HEK293 (cell line): Measurements from ENCODE around the gene PRPF6.

Source experiments
- CTCF ChIA-PET: fragments of 350-600 bp; formaldehyde crosslinking; extraction: SDS; loops from one replicate; lab custom pipeline; 2021; ENCODE audit warnings: antibody characterized with exemption; lab: Yijun Ruan, JAX
- POLR2A ChIA-PET: fragments of 300-600 bp; formaldehyde crosslinking; extraction: SDS; loops from one replicate; lab custom pipeline; 2020; ENCODE audit warnings: antibody characterized with exemption, inconsistent platforms; lab: Yijun Ruan, JAX
- H3K27ac ChIP-seq: fragments of 200-500 bp; sonication (Bioruptor generic); 2 replicates; pipeline ENCODE4 v1.5.1; 2014; ENCODE audit warnings: low read depth, low read length, control low read depth, inconsistent platforms; ENCODE audit errors: extremely low read depth
- H3K36me3 ChIP-seq, 2 experiments: fragments of 200-500 bp in 1 of 2; sonication (Bioruptor generic) in 1 of 2; 1 replicate in 1 of 2; 2 replicates in 1 of 2; pipeline ENCODE4 v1.5.1; 2014 to 2017; ENCODE audit warnings: inconsistent platforms in 2 of 2, low read length in 2 of 2; ENCODE audit not compliant: control insufficient read depth in 2 of 2, insufficient read depth in 1 of 2
- H3K4me1 ChIP-seq: fragments of 200-500 bp; sonication (Bioruptor generic); 2 replicates; pipeline ENCODE4 v1.5.1; 2014; ENCODE audit warnings: mild to moderate bottlenecking, low read length, inconsistent platforms; ENCODE audit not compliant: control insufficient read depth, insufficient read depth
- H3K4me3 ChIP-seq: 2 replicates; pipeline ENCODE4 v1.5.1; 2011; ENCODE audit warnings: low read depth, mild to moderate bottlenecking, control low read depth, low read length, moderate library complexity
- H3K9me3 ChIP-seq: fragments of 200-500 bp; sonication (Bioruptor generic); 2 replicates; pipeline ENCODE4 v1.5.1; 2014; ENCODE audit warnings: low read depth, low read length, inconsistent platforms; ENCODE audit not compliant: control insufficient read depth, insufficient read depth
- BCL11A ChIP-seq: fragments of 450-650 bp; formaldehyde crosslinking; IDR thresholded peaks from 2 replicates; pipeline ENCODE4 v1.5.1; 2016; ENCODE audit warnings: low read depth, missing biosample characterization, missing genetic modification characterization
- FEZF1 ChIP-seq: fragments of 450-650 bp; formaldehyde crosslinking; IDR thresholded peaks from 2 replicates; pipeline ENCODE4 v1.5.1; 2016; ENCODE audit warnings: missing biosample characterization, missing genetic modification characterization
- GLIS1 ChIP-seq: fragments of 450-650 bp; formaldehyde crosslinking; IDR thresholded peaks from 2 replicates; pipeline ENCODE4 v1.5.1; 2016; ENCODE audit warnings: missing biosample characterization, missing genetic modification characterization
- HOXA7 ChIP-seq: sonication (generic); formaldehyde crosslinking; IDR thresholded peaks from 2 replicates; pipeline ENCODE4 v1.8.1; 2022; ENCODE audit warnings: missing genetic modification reagents, borderline replicate concordance
- KLF16 ChIP-seq: fragments of 450-650 bp; formaldehyde crosslinking; IDR thresholded peaks from 2 replicates; pipeline ENCODE4 v1.5.1; 2017; ENCODE audit warnings: missing biosample characterization, missing genetic modification characterization
- MYNN ChIP-seq: fragments of 450-650 bp; formaldehyde crosslinking; IDR thresholded peaks from 2 replicates; pipeline ENCODE4 v1.5.1; 2016; ENCODE audit warnings: missing biosample characterization, missing genetic modification characterization, borderline replicate concordance
- TRIM28 ChIP-seq: IDR thresholded peaks from 2 replicates; pipeline ENCODE4 v1.6.1; 2011; ENCODE audit warnings: low read length, control low read depth, borderline replicate concordance
- ZBTB8A ChIP-seq: fragments of 450-650 bp; formaldehyde crosslinking; IDR thresholded peaks from 2 replicates; pipeline ENCODE4 v1.5.1; 2016; ENCODE audit warnings: missing biosample characterization, missing genetic modification characterization
- ZIC2 ChIP-seq: fragments of 450-650 bp; formaldehyde crosslinking; IDR thresholded peaks from 2 replicates; pipeline ENCODE4 v1.5.1; 2016; ENCODE audit warnings: missing biosample characterization, missing genetic modification characterization
- ZNF114 ChIP-seq: fragments of 450-650 bp; formaldehyde crosslinking; IDR thresholded peaks from 2 replicates; pipeline ENCODE4 v1.5.0; 2017; ENCODE audit warnings: missing biosample characterization, missing genetic modification characterization
- ZNF155 ChIP-seq: fragments of 450-650 bp; formaldehyde crosslinking; IDR thresholded peaks from 2 replicates; pipeline ENCODE4 v1.5.1; 2016; ENCODE audit warnings: missing biosample characterization, missing genetic modification characterization
- ZNF184 ChIP-seq: fragments of 450-650 bp; IDR thresholded peaks from 2 replicates; pipeline ENCODE4 v1.5.1; 2018; ENCODE audit warnings: missing biosample characterization, mild to moderate bottlenecking, missing genetic modification characterization
- ZNF473 ChIP-seq: fragments of 450-650 bp; formaldehyde crosslinking; IDR thresholded peaks from 2 replicates; pipeline ENCODE4 v1.5.1; 2017; ENCODE audit warnings: missing biosample characterization, missing genetic modification characterization
- ZNF530 ChIP-seq: fragments of 450-650 bp; formaldehyde crosslinking; IDR thresholded peaks from 2 replicates; pipeline ENCODE4 v1.5.1; 2016; ENCODE audit warnings: low read depth, missing biosample characterization, missing genetic modification characterization
- ZNF610 ChIP-seq: fragments of 450-650 bp; formaldehyde crosslinking; IDR thresholded peaks from 2 replicates; pipeline ENCODE4 v1.5.1; 2016; ENCODE audit warnings: missing biosample characterization, missing genetic modification characterization, borderline replicate concordance
- ZNF658 ChIP-seq: fragments of 450-650 bp; formaldehyde crosslinking; IDR thresholded peaks from 2 replicates; pipeline ENCODE4; 2016; ENCODE audit warnings: missing biosample characterization, missing genetic modification characterization
- ZNF670 ChIP-seq: fragments of 450-650 bp; formaldehyde crosslinking; IDR thresholded peaks from 2 replicates; pipeline ENCODE4 v1.5.1; 2016; ENCODE audit warnings: missing biosample characterization, missing genetic modification characterization, low read depth
- ZNF701 ChIP-seq: fragments of 450-650 bp; formaldehyde crosslinking; IDR thresholded peaks from 2 replicates; pipeline ENCODE4 v1.5.1; 2016; ENCODE audit warnings: missing biosample characterization, missing genetic modification characterization
- ZNF747 ChIP-seq: fragments of 450-650 bp; formaldehyde crosslinking; IDR thresholded peaks from 2 replicates; pipeline ENCODE4 v1.5.1; 2016; ENCODE audit warnings: missing biosample characterization, missing genetic modification characterization
- ZNF792 ChIP-seq: fragments of 450-650 bp; formaldehyde crosslinking; IDR thresholded peaks from 2 replicates; pipeline ENCODE4 v1.5.1; 2016; ENCODE audit warnings: missing biosample characterization, missing genetic modification characterization
- ZSCAN16 ChIP-seq: fragments of 450-650 bp; formaldehyde crosslinking; IDR thresholded peaks from 2 replicates; pipeline ENCODE4 v1.5.1; 2016; ENCODE audit warnings: missing biosample characterization, missing genetic modification characterization
- ZXDB ChIP-seq: fragments of 450-650 bp; formaldehyde crosslinking; IDR thresholded peaks from 2 replicates; pipeline ENCODE4 v1.5.1; 2016; ENCODE audit warnings: missing biosample characterization, missing genetic modification characterization
- TF ChIP-seq, protein P1 (sequence below): fragments of 450-650 bp; formaldehyde crosslinking; IDR thresholded peaks from 2 replicates; pipeline ENCODE4 v1.5.1; 2016; ENCODE audit warnings: missing biosample characterization, missing genetic modification characterization
- TF ChIP-seq, protein P2 (sequence below): fragments of 450-650 bp; formaldehyde crosslinking; IDR thresholded peaks from 2 replicates; pipeline ENCODE4 v1.5.1; 2017; ENCODE audit warnings: missing biosample characterization, missing genetic modification characterization
- TF ChIP-seq, protein P3 (sequence below): fragments of 450-650 bp; formaldehyde crosslinking; IDR thresholded peaks from 2 replicates; pipeline ENCODE4 v1.5.1; 2016; ENCODE audit warnings: missing biosample characterization, missing genetic modification characterization, low read depth
- TF ChIP-seq, protein P4 (sequence below): fragments of 450-650 bp; IDR thresholded peaks from 2 replicates; pipeline ENCODE4 v1.5.1; 2018; ENCODE audit warnings: missing biosample characterization, mild to moderate bottlenecking, missing genetic modification characterization

Gene PRPF6

DNA sequence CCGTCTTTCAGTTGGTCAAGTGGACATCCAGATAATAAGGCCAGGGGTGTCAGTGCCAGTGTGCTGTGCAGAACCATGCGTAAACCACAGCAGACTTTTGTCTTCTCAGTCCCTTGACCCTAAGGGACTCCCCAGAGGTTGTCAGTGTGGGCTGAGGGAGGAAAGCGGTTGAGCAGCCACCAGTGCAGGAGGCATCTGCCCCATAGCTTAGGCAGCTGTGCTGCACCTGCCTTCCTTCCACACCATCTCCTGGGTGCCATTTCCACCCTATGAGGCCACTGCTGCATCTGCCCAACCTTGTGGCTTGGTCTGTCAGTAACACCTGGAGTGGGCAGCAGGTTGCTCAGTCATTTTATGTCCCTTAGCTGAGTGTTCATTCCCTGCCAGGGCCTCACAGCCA is 26.0 kb downstream of the PRPF6 start:
- Histone ChIP-seq H3K36me3 (peaks cover 30 to 81% of the 10 kb centered on the region in 2 experiments), H3K27ac (no peak overlapping the region), H3K4me1 (no peaks in the 10 kb centered on the region), H3K9me3 (no peaks in the 10 kb centered on the region), H3K4me3 (no peak overlapping the region)
- ChIA-PET CTCF (interaction anchor here (0.5 to 0.6 kb wide), 3 partner anchors 232 to 301 kb away, joined by 3 to 4 read pairs (median 3); no protein-coding TSS in a partner anchor), POLR2A (no interaction called here)
- peak; percentile 48 for TF ChIP-seq ZIC2
- TF ChIP-seq FEZF1 (tag by site-specific recombination): peak; percentile 56; the same call in 1 of the 2 replicates
- peak; percentile 50; the same call in 1 of the 2 replicates for TF ChIP-seq GLIS1 (tag by site-specific recombination)
- TF ChIP-seq ZXDB: no peak

DNA sequence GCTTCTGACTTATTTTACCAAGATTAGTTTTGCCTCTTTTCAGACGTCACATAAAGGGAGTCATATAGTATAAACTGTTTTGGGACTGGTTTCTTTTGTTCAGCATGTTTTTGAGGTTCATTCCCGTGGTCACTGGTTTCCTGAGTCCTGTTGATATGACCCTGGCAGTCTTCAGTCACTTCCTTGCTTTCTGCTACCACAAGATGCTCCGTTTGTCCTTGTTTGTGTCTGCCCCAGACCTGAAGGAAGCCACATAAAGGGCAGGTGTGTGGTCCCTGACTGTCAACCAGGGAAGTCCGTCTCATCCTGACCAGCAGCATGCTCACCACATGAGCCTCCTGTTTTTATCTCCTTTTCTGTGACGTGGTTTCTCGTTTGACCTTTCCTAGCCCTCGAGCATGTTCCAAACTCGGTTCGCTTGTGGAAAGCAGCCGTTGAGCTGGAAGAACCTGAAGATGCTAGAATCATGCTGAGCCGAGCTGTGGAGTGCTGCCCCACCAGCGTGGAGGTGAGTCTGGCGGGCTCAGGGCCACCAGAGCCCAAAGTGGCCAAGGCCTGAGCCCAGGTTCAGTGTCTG is 29.0 kb downstream of the PRPF6 start:
- Histone ChIP-seq H3K4me1 (no peaks in the 10 kb centered on the region), H3K9me3 (no peaks in the 10 kb centered on the region), H3K36me3 (peaks cover 34 to 81% of the 10 kb centered on the region in 2 experiments), H3K27ac (no peak overlapping the region), H3K4me3 (no peak overlapping the region)
- POLR2A ChIA-PET: no interaction called here
- no peak for TF ChIP-seq MYNN (tag by site-specific recombination)
- no peak for TF ChIP-seq ZNF610 (tag by site-specific recombination)
- TF ChIP-seq TRIM28: no peak
- TF ChIP-seq, protein P1, sequence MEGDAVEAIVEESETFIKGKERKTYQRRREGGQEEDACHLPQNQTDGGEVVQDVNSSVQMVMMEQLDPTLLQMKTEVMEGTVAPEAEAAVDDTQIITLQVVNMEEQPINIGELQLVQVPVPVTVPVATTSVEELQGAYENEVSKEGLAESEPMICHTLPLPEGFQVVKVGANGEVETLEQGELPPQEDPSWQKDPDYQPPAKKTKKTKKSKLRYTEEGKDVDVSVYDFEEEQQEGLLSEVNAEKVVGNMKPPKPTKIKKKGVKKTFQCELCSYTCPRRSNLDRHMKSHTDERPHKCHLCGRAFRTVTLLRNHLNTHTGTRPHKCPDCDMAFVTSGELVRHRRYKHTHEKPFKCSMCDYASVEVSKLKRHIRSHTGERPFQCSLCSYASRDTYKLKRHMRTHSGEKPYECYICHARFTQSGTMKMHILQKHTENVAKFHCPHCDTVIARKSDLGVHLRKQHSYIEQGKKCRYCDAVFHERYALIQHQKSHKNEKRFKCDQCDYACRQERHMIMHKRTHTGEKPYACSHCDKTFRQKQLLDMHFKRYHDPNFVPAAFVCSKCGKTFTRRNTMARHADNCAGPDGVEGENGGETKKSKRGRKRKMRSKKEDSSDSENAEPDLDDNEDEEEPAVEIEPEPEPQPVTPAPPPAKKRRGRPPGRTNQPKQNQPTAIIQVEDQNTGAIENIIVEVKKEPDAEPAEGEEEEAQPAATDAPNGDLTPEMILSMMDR (tag by site-specific recombination): no peak
- no peak for TF ChIP-seq ZIC2
- no peak for TF ChIP-seq ZNF658 (tag by site-specific recombination)
- CTCF ChIA-PET: interaction anchor here (0.5 kb wide), 1 partner anchor 298 kb away, joined by 5 read pairs; no protein-coding TSS in a partner anchor

DNA sequence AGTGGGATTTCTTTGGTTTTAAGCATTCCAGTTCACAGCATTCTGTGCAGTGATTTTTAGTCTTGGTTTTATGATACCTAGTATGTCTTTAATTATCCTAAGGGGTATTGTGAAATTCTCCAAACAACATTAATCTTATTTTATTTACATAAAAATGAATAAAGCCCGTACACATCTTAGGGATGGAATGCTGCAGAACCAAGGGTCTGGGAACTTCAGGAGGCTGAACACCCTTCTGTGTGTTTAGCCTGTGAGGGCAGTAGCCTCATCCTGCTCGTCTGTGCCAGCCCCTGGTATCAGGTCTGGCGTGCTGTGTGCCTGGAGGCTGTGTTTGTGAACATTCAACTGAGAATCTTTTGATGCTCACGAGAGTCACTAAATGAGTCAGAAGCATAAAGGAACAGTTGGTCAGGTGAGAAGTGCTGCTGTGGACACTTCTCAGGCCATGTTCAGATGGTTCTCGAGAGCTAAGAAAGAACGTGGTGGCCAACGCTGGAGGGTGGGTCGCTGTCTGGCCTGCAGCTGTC is 29.8 kb downstream of the PRPF6 start:
- Histone ChIP-seq H3K4me3 (no peak overlapping the region), H3K9me3 (no peaks in the 10 kb centered on the region), H3K36me3 (peaks cover 37 to 81% of the 10 kb centered on the region in 2 experiments), H3K27ac (no peak overlapping the region), H3K4me1 (no peaks in the 10 kb centered on the region)
- POLR2A ChIA-PET: no interaction called here
- CTCF ChIA-PET: interaction anchor here (0.5 kb wide), 1 partner anchor 299 kb away, joined by 5 read pairs; no protein-coding TSS in a partner anchor
- TF ChIP-seq BCL11A: no peak
- TF ChIP-seq KLF16 (tag by site-specific recombination): no peak
- TF ChIP-seq, protein P2, sequence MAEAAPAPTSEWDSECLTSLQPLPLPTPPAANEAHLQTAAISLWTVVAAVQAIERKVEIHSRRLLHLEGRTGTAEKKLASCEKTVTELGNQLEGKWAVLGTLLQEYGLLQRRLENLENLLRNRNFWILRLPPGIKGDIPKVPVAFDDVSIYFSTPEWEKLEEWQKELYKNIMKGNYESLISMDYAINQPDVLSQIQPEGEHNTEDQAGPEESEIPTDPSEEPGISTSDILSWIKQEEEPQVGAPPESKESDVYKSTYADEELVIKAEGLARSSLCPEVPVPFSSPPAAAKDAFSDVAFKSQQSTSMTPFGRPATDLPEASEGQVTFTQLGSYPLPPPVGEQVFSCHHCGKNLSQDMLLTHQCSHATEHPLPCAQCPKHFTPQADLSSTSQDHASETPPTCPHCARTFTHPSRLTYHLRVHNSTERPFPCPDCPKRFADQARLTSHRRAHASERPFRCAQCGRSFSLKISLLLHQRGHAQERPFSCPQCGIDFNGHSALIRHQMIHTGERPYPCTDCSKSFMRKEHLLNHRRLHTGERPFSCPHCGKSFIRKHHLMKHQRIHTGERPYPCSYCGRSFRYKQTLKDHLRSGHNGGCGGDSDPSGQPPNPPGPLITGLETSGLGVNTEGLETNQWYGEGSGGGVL (tag by site-specific recombination): no peak
- no peak for TF ChIP-seq ZNF530
- TF ChIP-seq ZNF701 (tag by site-specific recombination): no peak
- TF ChIP-seq HOXA7 (CRISPR knock-in tag): no peak
- no peak for TF ChIP-seq ZNF155 (tag by site-specific recombination)
- no peak for TF ChIP-seq ZBTB8A
- TF ChIP-seq, protein P3, sequence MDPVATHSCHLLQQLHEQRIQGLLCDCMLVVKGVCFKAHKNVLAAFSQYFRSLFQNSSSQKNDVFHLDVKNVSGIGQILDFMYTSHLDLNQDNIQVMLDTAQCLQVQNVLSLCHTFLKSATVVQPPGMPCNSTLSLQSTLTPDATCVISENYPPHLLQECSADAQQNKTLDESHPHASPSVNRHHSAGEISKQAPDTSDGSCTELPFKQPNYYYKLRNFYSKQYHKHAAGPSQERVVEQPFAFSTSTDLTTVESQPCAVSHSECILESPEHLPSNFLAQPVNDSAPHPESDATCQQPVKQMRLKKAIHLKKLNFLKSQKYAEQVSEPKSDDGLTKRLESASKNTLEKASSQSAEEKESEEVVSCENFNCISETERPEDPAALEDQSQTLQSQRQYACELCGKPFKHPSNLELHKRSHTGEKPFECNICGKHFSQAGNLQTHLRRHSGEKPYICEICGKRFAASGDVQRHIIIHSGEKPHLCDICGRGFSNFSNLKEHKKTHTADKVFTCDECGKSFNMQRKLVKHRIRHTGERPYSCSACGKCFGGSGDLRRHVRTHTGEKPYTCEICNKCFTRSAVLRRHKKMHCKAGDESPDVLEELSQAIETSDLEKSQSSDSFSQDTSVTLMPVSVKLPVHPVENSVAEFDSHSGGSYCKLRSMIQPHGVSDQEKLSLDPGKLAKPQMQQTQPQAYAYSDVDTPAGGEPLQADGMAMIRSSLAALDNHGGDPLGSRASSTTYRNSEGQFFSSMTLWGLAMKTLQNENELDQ (tag by site-specific recombination): no peak
- TF ChIP-seq ZNF184: no peak
- TF ChIP-seq, protein P4, sequence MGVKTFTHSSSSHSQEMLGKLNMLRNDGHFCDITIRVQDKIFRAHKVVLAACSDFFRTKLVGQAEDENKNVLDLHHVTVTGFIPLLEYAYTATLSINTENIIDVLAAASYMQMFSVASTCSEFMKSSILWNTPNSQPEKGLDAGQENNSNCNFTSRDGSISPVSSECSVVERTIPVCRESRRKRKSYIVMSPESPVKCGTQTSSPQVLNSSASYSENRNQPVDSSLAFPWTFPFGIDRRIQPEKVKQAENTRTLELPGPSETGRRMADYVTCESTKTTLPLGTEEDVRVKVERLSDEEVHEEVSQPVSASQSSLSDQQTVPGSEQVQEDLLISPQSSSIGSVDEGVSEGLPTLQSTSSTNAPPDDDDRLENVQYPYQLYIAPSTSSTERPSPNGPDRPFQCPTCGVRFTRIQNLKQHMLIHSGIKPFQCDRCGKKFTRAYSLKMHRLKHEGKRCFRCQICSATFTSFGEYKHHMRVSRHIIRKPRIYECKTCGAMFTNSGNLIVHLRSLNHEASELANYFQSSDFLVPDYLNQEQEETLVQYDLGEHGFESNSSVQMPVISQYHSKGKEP (tag by site-specific recombination): no peak
- TF ChIP-seq ZNF114: no peak
- TF ChIP-seq ZSCAN16 (tag by site-specific recombination): no peak
- no peak for TF ChIP-seq ZNF473 (tag by site-specific recombination)
- no peak for TF ChIP-seq ZNF670 (tag by site-specific recombination)
- no peak for TF ChIP-seq ZNF747 (tag by site-specific recombination)
- TF ChIP-seq ZNF792 (tag by site-specific recombination): no peak
